ENCODE results near the gene EXD3.

EXD3 gene

GRCh38 chr9:137365056-137365455 lies 57.9 kb downstream of the EXD3 start:
- peak in 1 of 2 experiments; percentile 78 for DNase-seq (ENCODE audit: low read depth in 1 of 2, low spot score in 1 of 2)
- Histone ChIP-seq H3K27ac (replicated peaks) (no peak overlapping the region), H3K27me3 (ENCODE audit: insufficient read depth, poor library complexity, severe bottlenecking) (no peaks in the 10 kb centered on the region), H3K4me3 (replicated peaks; ENCODE audit: insufficient read depth, low read length) (no peak overlapping the region)
- peak; percentile 90 for TF ChIP-seq SPI1 (IDR thresholded peaks at IDR 0.05; ENCODE audit: borderline replicate concordance, low read depth)
- TF ChIP-seq CTCF (IDR thresholded peaks at IDR 0.05; ENCODE audit: insufficient read depth, low read length), result no peak
- TF ChIP-seq GABPA (IDR thresholded peaks at IDR 0.05; ENCODE audit: low read depth), result no peak

GRCh38 chr9:137359850-137360249 lies 63.1 kb downstream of the EXD3 start:
- Histone ChIP-seq H3K27ac (replicated peaks) (no peak overlapping the region), H3K27me3 (ENCODE audit: insufficient read depth, poor library complexity, severe bottlenecking) (no peaks in the 10 kb centered on the region), H3K4me3 (replicated peaks; ENCODE audit: insufficient read depth, low read length) (no peak overlapping the region)
- TF ChIP-seq CTCF (IDR thresholded peaks at IDR 0.05; ENCODE audit: insufficient read depth, low read length) (no peak), REST (IDR thresholded peaks at IDR 0.05; ENCODE audit: insufficient replicate concordance, low read depth) (no peak), SPI1 (IDR thresholded peaks at IDR 0.05; ENCODE audit: borderline replicate concordance, low read depth) (no peak), POLR2AphosphoS5 (IDR thresholded peaks at IDR 0.05; ENCODE audit: low read depth) (no peak), GABPA (IDR thresholded peaks at IDR 0.05; ENCODE audit: low read depth) (no peak)
- DNase-seq (ENCODE audit: low read depth in 1 of 2, low spot score in 1 of 2), result no peak

- TF ChIP-seq SPI1 (IDR thresholded peaks at IDR 0.05; ENCODE audit: borderline replicate concordance, low read depth) (no peak), GABPA (IDR thresholded peaks at IDR 0.05; ENCODE audit: low read depth) (no peak), POLR2AphosphoS5 (IDR thresholded peaks at IDR 0.05; ENCODE audit: low read depth) (no peak), REST (IDR thresholded peaks at IDR 0.05; ENCODE audit: insufficient replicate concordance, low read depth) (no peak), CTCF (IDR thresholded peaks at IDR 0.05; ENCODE audit: insufficient read depth, low read length) (no peak)
- DNase-seq (ENCODE audit: low read depth in 1 of 2, low spot score in 1 of 2), result no peak
- Histone ChIP-seq H3K27ac (replicated peaks) (no peak overlapping the region), H3K4me3 (replicated peaks; ENCODE audit: insufficient read depth, low read length) (no peak overlapping the region), H3K27me3 (ENCODE audit: insufficient read depth, poor library complexity, severe bottlenecking) (no peaks in the 10 kb centered on the region)
These were observed 64.8 kb downstream of the EXD3 start for GRCh38 chr9:137358126-137358525.

GRCh38 chr9:137357166-137357565 lies 65.8 kb downstream of the EXD3 start:
- DNase-seq (ENCODE audit: low read depth in 1 of 2, low spot score in 1 of 2), result no peak
- Histone ChIP-seq H3K27ac (replicated peaks) (no peak overlapping the region), H3K4me3 (replicated peaks; ENCODE audit: insufficient read depth, low read length) (no peak overlapping the region), H3K27me3 (ENCODE audit: insufficient read depth, poor library complexity, severe bottlenecking) (no peaks in the 10 kb centered on the region)
- TF ChIP-seq POLR2AphosphoS5 (IDR thresholded peaks at IDR 0.05; ENCODE audit: low read depth), result no peak
- TF ChIP-seq REST (IDR thresholded peaks at IDR 0.05; ENCODE audit: insufficient replicate concordance, low read depth), result no peak
- no peak for TF ChIP-seq CTCF (IDR thresholded peaks at IDR 0.05; ENCODE audit: insufficient read depth, low read length)
- TF ChIP-seq GABPA (IDR thresholded peaks at IDR 0.05; ENCODE audit: low read depth), result no peak
- TF ChIP-seq SPI1 (IDR thresholded peaks at IDR 0.05; ENCODE audit: borderline replicate concordance, low read depth), result no peak

All from HL-60 (cell line).